Right atrium auricular region (tissue), 2 donors: ENCODE data around the gene PPP1R14C. TPM values are rescaled to one million over a fixed set of nuclear protein-coding genes. Genes with fewer than 3 reads are reported as not detected.

ENCODE experiments used
- DNase-seq: peaks from one replicate; pipeline ENCODE4 v3.0.0-alpha.2; 2019; ENCODE audit warnings: low spot score
- H3K27ac ChIP-seq, 2 donors: fragments of 200-600 bp; sonication (generic); 1 replicate in 1 of 2; 2 replicates in 1 of 2; pipeline ENCODE4 v1.5.1; 2016 to 2019
- H3K27me3 ChIP-seq, 2 donors: fragments of 200-600 bp; sonication (generic); one replicate each; pipeline versions ENCODE4 v1.5.1 to v1.6.0; 2017 to 2019
- H3K36me3 ChIP-seq: fragments of 200-600 bp; sonication (generic); one replicate; pipeline ENCODE4 v1.5.1; 2016
- H3K4me1 ChIP-seq, 2 donors: fragments of 200-600 bp; sonication (generic); one replicate each; pipeline versions ENCODE4 v1.5.1 to v1.6.0; 2017 to 2019
- H3K4me3 ChIP-seq, 2 donors: fragments of 200-600 bp; sonication (generic); 1 replicate in 1 of 2; 2 replicates in 1 of 2; pipeline ENCODE4 v1.5.1; 2017 to 2019; ENCODE audit warnings: mild to moderate bottlenecking in 1 of 2, moderate library complexity in 1 of 2
- H3K9me3 ChIP-seq, 2 donors: fragments of 200-600 bp; sonication (generic); one replicate each; pipeline ENCODE4 v1.5.1; 2019
- total RNA-seq, 2 donors: library from RNA; depleted of rRNA; stranded (reverse); fragments of >200 nt; gene quantifications; one replicate each; pipeline ENCODE4 v1.1.0, GENCODE V29; 2016
- TF ChIP-seq, protein P1 (sequence below), 2 donors: fragments of 200-600 bp; sonication (generic); IDR thresholded peaks; one replicate each; pipeline ENCODE4 v1.5.1; 2019; ENCODE audit warnings: antibody characterized with exemption in 2 of 2

The PPP1R14C gene
- total RNA-seq, 2 donors from 2014 or later = 85.4 to 130 TPM

DNA sequence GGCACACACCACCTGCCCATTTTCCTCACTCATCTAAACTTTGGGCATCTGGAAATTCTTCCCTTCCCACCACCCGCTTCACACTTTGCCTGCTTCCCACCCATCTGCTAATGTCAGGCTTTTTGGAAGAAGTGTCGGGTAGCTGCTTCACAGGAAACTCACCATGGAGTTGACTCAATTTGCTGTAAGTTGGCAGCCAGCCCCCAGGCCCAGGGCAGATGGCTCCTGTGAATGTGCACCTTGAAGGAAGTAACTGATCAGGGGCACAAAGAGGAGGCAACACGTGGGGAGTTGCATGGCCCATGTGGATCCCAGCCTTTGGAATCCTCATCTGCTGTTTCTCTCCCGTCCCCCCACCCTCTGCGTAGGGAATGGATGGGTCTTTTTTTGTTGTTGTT is 87.3 kb downstream of the PPP1R14C start:
- no peak for DNase-seq
- no peaks in the 10 kb centered on the region for H3K27me3 ChIP-seq
- H3K9me3 ChIP-seq = no peaks in the 10 kb centered on the region
- no peak overlapping the region for H3K27ac ChIP-seq
- H3K4me3 ChIP-seq = no peak overlapping the region
- H3K36me3 ChIP-seq = no peaks in the 10 kb centered on the region
- no peaks in the 10 kb centered on the region for H3K4me1 ChIP-seq
- TF ChIP-seq, protein P1, sequence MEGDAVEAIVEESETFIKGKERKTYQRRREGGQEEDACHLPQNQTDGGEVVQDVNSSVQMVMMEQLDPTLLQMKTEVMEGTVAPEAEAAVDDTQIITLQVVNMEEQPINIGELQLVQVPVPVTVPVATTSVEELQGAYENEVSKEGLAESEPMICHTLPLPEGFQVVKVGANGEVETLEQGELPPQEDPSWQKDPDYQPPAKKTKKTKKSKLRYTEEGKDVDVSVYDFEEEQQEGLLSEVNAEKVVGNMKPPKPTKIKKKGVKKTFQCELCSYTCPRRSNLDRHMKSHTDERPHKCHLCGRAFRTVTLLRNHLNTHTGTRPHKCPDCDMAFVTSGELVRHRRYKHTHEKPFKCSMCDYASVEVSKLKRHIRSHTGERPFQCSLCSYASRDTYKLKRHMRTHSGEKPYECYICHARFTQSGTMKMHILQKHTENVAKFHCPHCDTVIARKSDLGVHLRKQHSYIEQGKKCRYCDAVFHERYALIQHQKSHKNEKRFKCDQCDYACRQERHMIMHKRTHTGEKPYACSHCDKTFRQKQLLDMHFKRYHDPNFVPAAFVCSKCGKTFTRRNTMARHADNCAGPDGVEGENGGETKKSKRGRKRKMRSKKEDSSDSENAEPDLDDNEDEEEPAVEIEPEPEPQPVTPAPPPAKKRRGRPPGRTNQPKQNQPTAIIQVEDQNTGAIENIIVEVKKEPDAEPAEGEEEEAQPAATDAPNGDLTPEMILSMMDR (IDR thresholded peaks at IDR 0.05) = no peak

DNA sequence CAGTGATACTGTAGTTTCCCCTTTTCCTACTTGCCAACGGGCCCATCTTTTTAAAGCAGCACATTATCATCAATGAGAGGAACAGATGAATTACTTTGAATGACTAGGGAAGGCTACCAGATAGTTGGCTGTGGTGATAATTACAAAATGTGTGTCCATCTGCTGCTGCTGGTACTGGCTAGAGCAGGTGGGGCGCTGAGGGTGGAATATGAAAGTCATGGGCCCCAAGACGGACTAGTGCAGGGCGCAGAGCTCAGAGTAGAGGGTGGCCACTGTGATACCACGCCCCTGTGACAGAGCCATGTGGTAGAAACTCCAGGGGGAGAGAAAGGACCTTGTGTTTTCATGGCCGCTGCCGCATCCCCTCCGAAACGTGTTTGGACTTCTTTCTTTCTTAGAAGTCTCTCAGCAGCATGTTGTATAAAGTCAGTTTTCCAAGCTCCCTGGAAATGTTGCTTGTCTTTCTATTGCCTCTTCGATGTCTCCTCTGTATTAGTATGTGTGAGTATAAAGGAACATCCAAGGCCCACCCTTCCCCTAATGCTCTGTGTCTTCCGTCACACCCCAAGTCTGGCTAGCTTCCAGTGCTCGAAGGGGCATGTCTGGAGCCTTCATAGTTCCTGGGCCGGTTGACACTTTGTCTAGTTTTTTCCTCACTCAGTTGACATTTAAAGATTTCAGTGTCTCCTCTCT is 88.1 kb downstream of the PPP1R14C start:
- no peak overlapping the region for H3K27ac ChIP-seq
- TF ChIP-seq, protein P1 (IDR thresholded peaks at IDR 0.05) = no peak

DNA sequence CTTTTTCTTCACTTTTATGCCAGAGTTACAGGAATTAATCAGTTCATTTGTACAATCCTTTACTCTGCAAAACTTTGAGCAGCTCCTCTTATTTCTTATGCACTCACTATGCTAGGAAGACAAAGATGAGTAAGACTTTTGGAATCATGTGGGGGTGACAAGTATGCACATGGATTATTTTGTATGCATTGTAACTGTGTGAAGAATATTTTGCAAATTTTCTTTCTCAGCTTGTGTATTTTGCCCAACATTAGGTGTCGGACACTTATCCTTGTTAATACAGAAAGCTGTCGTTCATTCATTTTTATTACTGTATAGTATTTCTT is 88.6 kb downstream of the PPP1R14C start:
- H3K4me1 ChIP-seq = peaks cover 0 to 11% of the 10 kb centered on the region in 2 donors
- no peak for DNase-seq
- H3K36me3 ChIP-seq = no peaks in the 10 kb centered on the region
- H3K9me3 ChIP-seq = no peaks in the 10 kb centered on the region
- TF ChIP-seq, protein P1 (IDR thresholded peaks at IDR 0.05) = no peak
- no peaks in the 10 kb centered on the region for H3K27me3 ChIP-seq
- H3K4me3 ChIP-seq = no peak overlapping the region
- no peak overlapping the region for H3K27ac ChIP-seq

More for the DNA sequence above, 88.1 kb downstream of the PPP1R14C start:
- Histone ChIP-seq H3K4me1 (peaks cover 0 to 6% of the 10 kb centered on the region in 2 donors), H3K9me3 (no peaks in the 10 kb centered on the region), H3K4me3 (no peak overlapping the region), H3K27me3 (no peaks in the 10 kb centered on the region), H3K36me3 (no peaks in the 10 kb centered on the region)
- no peak for DNase-seq

DNA sequence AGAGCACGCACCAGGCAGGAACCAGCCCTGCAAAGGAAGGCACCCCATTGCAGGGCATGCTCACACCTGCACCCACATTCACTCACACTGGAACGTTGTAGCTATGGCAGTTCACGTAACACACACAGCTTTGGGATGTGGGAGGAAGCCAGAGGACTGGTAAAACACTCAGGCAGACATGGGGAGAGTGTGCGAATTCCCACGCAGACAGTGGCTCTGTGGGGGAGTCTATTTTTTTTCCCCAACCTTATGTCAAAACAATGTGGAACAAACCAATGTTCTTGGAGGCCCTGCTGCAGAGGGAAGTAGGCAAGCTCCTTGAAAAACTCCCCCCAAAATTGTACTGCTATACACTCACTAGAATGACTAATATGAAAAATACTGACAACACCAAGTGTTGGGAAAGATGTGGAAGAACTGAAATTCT is 91.0 kb downstream of the PPP1R14C start:
- H3K27ac ChIP-seq = no peak overlapping the region
- TF ChIP-seq, protein P1 (IDR thresholded peaks at IDR 0.05) = no peak
- no peaks in the 10 kb centered on the region for H3K36me3 ChIP-seq
- H3K9me3 ChIP-seq = no peaks in the 10 kb centered on the region
- H3K4me3 ChIP-seq = no peak overlapping the region
- no peak for DNase-seq
- no peaks in the 10 kb centered on the region for H3K27me3 ChIP-seq
- H3K4me1 ChIP-seq = peaks cover 0 to 29% of the 10 kb centered on the region in 2 donors

DNA sequence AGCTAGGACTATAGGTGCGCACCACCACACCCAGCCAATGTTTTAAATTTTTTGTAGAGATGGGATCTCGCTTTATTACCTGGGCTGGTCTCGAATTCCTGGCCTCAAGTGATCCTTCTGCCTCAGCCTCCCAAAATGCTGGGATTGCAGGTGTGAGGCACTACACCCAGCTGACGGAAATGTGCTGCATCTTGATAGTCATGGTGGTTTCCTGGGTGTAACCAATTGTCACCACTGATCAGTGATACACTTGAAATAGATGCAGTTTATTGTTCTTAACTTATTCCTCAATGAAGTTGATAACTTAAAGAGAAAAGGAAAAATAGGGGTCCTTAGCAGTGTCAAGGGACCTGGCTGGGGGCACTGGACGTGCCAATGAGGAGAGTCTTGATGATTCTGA is 92.4 kb downstream of the PPP1R14C start:
- no peak overlapping the region for H3K27ac ChIP-seq
- TF ChIP-seq, protein P1 (IDR thresholded peaks at IDR 0.05) = no peak
- no peak overlapping the region for H3K4me3 ChIP-seq
- H3K36me3 ChIP-seq = no peaks in the 10 kb centered on the region
- no peaks in the 10 kb centered on the region for H3K9me3 ChIP-seq
- peaks cover 0 to 29% of the 10 kb centered on the region in 2 donors for H3K4me1 ChIP-seq
- no peak for DNase-seq
- no peaks in the 10 kb centered on the region for H3K27me3 ChIP-seq

DNA sequence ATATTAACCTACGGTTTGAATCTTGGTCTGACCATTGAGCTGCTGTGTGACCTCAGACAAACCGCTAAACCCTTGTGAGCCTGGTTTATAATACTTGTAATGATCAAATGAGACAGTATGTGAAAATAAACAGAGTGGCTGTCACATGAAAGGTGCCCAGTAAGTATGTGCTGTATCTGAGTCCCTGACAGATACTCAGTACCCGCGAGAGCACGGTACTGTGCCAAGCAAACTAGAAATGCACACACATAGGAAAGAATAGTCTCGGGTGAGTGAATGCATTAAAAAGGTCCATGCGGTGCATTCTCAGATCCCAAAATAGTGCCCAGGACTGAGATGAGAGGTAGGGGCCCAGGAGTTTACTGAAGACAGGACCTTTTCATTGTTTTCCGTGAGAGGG is 93.3 kb downstream of the PPP1R14C start:
- DNase-seq = no peak
- TF ChIP-seq, protein P1 (IDR thresholded peaks at IDR 0.05) = no peak
- Histone ChIP-seq H3K9me3 (no peaks in the 10 kb centered on the region), H3K27ac (peak overlapping the region in 1 of 2 donors; percentile 13), H3K4me3 (no peak overlapping the region), H3K4me1 (peaks cover 0 to 29% of the 10 kb centered on the region in 2 donors), H3K36me3 (no peaks in the 10 kb centered on the region), H3K27me3 (no peaks in the 10 kb centered on the region)
